Measurements from ENCODE around the gene FLVCR2.

Gene FLVCR2

DNA sequence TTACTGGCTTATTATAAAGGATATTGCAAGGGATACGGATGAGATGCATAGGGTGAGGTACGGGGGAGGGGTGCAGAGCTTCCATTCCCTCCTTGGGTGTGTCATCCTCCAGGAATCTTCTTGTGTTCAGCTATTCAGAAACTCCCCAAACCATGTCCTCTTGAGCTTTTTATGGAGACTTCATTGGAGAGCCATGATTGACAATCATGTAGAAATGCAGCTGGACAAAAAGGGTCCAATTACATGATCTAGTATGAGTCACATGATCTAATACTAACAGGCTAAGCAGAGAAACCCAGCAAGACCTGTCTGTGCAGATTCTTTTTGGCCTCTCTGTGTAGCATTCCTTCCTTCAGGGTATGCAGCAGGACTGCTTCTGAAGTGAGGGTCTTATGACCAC lies 23.9 kb upstream of the FLVCR2 start:
- ChIA-PET CTCF (interaction anchor here (0.6 to 0.7 kb wide), 2 partner anchors 15 to 1053 kb away, joined by 3 read pairs; no protein-coding TSS in a partner anchor), POLR2A (no interaction called here)
- H3K36me3 ChIP-seq (ENCODE audit: control insufficient read depth in 2 of 2, insufficient read depth in 1 of 2, low read length in 2 of 2), result no peaks in the 10 kb centered on the region
- TF ChIP-seq, protein P1, sequence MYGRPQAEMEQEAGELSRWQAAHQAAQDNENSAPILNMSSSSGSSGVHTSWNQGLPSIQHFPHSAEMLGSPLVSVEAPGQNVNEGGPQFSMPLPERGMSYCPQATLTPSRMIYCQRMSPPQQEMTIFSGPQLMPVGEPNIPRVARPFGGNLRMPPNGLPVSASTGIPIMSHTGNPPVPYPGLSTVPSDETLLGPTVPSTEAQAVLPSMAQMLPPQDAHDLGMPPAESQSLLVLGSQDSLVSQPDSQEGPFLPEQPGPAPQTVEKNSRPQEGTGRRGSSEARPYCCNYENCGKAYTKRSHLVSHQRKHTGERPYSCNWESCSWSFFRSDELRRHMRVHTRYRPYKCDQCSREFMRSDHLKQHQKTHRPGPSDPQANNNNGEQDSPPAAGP (tag by site-specific recombination; IDR thresholded peaks at IDR 0.05), result no peak
- no peak for TF ChIP-seq SCRT1 (tag by site-specific recombination; IDR thresholded peaks at IDR 0.05; ENCODE audit: borderline replicate concordance)
- TF ChIP-seq ZNF670 (tag by site-specific recombination; IDR thresholded peaks at IDR 0.05; ENCODE audit: low read depth), result no peak
- TF ChIP-seq ZNF623 (tag by site-specific recombination; IDR thresholded peaks at IDR 0.05), result no peak
- TF ChIP-seq, protein P2, sequence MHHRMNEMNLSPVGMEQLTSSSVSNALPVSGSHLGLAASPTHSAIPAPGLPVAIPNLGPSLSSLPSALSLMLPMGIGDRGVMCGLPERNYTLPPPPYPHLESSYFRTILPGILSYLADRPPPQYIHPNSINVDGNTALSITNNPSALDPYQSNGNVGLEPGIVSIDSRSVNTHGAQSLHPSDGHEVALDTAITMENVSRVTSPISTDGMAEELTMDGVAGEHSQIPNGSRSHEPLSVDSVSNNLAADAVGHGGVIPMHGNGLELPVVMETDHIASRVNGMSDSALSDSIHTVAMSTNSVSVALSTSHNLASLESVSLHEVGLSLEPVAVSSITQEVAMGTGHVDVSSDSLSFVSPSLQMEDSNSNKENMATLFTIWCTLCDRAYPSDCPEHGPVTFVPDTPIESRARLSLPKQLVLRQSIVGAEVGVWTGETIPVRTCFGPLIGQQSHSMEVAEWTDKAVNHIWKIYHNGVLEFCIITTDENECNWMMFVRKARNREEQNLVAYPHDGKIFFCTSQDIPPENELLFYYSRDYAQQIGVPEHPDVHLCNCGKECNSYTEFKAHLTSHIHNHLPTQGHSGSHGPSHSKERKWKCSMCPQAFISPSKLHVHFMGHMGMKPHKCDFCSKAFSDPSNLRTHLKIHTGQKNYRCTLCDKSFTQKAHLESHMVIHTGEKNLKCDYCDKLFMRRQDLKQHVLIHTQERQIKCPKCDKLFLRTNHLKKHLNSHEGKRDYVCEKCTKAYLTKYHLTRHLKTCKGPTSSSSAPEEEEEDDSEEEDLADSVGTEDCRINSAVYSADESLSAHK (tag by site-specific recombination; IDR thresholded peaks at IDR 0.05), result no peak
- TF ChIP-seq ZNF223 (tag by site-specific recombination; IDR thresholded peaks at IDR 0.05), result no peak
- TF ChIP-seq, protein P3, sequence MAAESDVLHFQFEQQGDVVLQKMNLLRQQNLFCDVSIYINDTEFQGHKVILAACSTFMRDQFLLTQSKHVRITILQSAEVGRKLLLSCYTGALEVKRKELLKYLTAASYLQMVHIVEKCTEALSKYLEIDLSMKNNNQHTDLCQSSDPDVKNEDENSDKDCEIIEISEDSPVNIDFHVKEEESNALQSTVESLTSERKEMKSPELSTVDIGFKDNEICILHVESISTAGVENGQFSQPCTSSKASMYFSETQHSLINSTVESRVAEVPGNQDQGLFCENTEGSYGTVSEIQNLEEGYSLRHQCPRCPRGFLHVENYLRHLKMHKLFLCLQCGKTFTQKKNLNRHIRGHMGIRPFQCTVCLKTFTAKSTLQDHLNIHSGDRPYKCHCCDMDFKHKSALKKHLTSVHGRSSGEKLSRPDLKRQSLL (tag by site-specific recombination; IDR thresholded peaks at IDR 0.05), result no peak
- TF ChIP-seq HOXC10 (CRISPR knock-in tag; IDR thresholded peaks at IDR 0.05), result no peak
- no peak for TF ChIP-seq YY2 (tag by site-specific recombination; IDR thresholded peaks at IDR 0.05)
- no peak overlapping the region for H3K27ac ChIP-seq (ENCODE audit: extremely low read depth, low read depth, low read length)
- H3K9me3 ChIP-seq (ENCODE audit: control insufficient read depth, insufficient read depth, low read depth, low read length), result no peaks in the 10 kb centered on the region
- no peak overlapping the region for H3K4me3 ChIP-seq (ENCODE audit: low read depth, low read length)
- no peaks in the 10 kb centered on the region for H3K4me1 ChIP-seq (ENCODE audit: control insufficient read depth, insufficient read depth, low read length)

DNA sequence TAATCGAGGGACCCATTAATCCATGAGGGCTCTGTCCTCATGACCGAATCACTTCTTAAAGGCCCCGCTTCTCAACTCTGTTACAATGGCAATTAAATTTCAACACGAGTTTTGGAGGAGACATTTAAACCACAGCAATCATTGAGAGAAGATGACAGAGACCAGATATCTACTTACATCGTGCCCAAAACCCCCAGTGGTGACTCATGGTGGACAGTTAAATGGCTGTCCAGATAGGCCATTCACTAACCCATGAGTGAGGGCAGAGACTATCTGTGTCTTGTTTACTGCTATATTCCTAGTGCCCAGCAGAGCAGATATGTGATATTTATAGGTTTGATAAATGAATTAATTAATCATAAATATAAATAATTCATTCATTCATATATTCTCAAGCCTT lies 20.0 kb upstream of the FLVCR2 start:
- CTCF ChIA-PET, result interaction anchor here (0.7 kb wide), 1 partner anchor 24 kb away, joined by 3 read pairs; no protein-coding TSS in a partner anchor
- Histone ChIP-seq H3K9me3 (ENCODE audit: control insufficient read depth, insufficient read depth, low read depth, low read length) (no peaks in the 10 kb centered on the region), H3K27ac (ENCODE audit: extremely low read depth, low read depth, low read length) (no peak overlapping the region), H3K36me3 (ENCODE audit: control insufficient read depth in 2 of 2, insufficient read depth in 1 of 2, low read length in 2 of 2) (no peaks in the 10 kb centered on the region), H3K4me3 (ENCODE audit: low read depth, low read length) (no peak overlapping the region), H3K4me1 (ENCODE audit: control insufficient read depth, insufficient read depth, low read length) (no peaks in the 10 kb centered on the region)
- TF ChIP-seq ZNF155 (tag by site-specific recombination; IDR thresholded peaks at IDR 0.05), result no peak
- TF ChIP-seq ZFP3 (tag by site-specific recombination; IDR thresholded peaks at IDR 0.05; ENCODE audit: low read depth), result no peak
- TF ChIP-seq, protein P4, sequence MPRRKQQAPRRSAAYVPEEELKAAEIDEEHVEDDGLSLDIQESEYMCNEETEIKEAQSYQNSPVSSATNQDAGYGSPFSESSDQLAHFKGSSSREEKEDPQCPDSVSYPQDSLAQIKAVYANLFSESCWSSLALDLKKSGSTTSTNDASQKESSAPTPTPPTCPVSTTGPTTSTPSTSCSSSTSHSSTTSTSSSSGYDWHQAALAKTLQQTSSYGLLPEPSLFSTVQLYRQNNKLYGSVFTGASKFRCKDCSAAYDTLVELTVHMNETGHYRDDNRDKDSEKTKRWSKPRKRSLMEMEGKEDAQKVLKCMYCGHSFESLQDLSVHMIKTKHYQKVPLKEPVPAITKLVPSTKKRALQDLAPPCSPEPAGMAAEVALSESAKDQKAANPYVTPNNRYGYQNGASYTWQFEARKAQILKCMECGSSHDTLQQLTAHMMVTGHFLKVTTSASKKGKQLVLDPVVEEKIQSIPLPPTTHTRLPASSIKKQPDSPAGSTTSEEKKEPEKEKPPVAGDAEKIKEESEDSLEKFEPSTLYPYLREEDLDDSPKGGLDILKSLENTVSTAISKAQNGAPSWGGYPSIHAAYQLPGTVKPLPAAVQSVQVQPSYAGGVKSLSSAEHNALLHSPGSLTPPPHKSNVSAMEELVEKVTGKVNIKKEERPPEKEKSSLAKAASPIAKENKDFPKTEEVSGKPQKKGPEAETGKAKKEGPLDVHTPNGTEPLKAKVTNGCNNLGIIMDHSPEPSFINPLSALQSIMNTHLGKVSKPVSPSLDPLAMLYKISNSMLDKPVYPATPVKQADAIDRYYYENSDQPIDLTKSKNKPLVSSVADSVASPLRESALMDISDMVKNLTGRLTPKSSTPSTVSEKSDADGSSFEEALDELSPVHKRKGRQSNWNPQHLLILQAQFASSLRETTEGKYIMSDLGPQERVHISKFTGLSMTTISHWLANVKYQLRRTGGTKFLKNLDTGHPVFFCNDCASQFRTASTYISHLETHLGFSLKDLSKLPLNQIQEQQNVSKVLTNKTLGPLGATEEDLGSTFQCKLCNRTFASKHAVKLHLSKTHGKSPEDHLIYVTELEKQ (tag by site-specific recombination; IDR thresholded peaks at IDR 0.05; ENCODE audit: borderline replicate concordance), result no peak
- TF ChIP-seq ZBTB8A (tag by site-specific recombination; IDR thresholded peaks at IDR 0.05), result no peak
- TF ChIP-seq ZNF350 (tag by site-specific recombination; IDR thresholded peaks at IDR 0.05), result no peak
- no peak for TF ChIP-seq ZSCAN23 (tag by site-specific recombination; IDR thresholded peaks at IDR 0.05)
- TF ChIP-seq ZNF600 (tag by site-specific recombination; IDR thresholded peaks at IDR 0.05), result no peak
- no peak for TF ChIP-seq ZNF266 (tag by site-specific recombination; IDR thresholded peaks at IDR 0.05; ENCODE audit: low read depth)
- TF ChIP-seq ZNF521 (tag by site-specific recombination; IDR thresholded peaks at IDR 0.05), result no peak
- TF ChIP-seq, protein P5, sequence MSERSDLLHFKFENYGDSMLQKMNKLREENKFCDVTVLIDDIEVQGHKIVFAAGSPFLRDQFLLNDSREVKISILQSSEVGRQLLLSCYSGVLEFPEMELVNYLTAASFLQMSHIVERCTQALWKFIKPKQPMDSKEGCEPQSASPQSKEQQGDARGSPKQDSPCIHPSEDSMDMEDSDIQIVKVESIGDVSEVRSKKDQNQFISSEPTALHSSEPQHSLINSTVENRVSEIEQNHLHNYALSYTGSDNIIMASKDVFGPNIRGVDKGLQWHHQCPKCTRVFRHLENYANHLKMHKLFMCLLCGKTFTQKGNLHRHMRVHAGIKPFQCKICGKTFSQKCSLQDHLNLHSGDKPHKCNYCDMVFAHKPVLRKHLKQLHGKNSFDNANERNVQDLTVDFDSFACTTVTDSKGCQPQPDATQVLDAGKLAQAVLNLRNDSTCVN (tag by site-specific recombination; optimal IDR thresholded peaks at IDR 0.05), result no peak
- no peak for TF ChIP-seq ZEB2 (tag by site-specific recombination; IDR thresholded peaks at IDR 0.05)
- TF ChIP-seq, protein P2 (tag by site-specific recombination; IDR thresholded peaks at IDR 0.05), result no peak
- TF ChIP-seq ZNF23 (tag by site-specific recombination; IDR thresholded peaks at IDR 0.05; ENCODE audit: borderline replicate concordance), result no peak
- no peak for TF ChIP-seq SP2 (tag by site-specific recombination; IDR thresholded peaks at IDR 0.05)
- POLR2A ChIA-PET, result no interaction called here

All from HEK293 (cell line).